MM.1S (cell line): ENCODE data around the gene MAP2K3.
"Not testable (repeated sequence)": the region's sequence is repeated elsewhere in the genome, so short reads cannot be mapped to it uniquely, and the experiment has no call there.

Experiments used
- DNase-seq: peaks from one replicate; pipeline ENCODE4 v3.0.0-alpha.2; 2015
- H2AFZ ChIP-seq: fragments of 300-600 bp; sonication (generic); 2 replicates; pipeline ENCODE4 v1.6.0; 2016; ENCODE audit warnings: antibody characterized with exemption, low read length
- H3F3A ChIP-seq: fragments of 300-600 bp; sonication (generic); 2 replicates; pipeline ENCODE4 v1.6.1; 2016; ENCODE audit warnings: mild to moderate bottlenecking, antibody characterized with exemption, low read length, moderate library complexity, mixed read lengths; ENCODE audit not compliant: insufficient read depth
- H3K27ac ChIP-seq: fragments of 300-600 bp; sonication (generic); 2 replicates; pipeline ENCODE4 v1.5.1; 2016; ENCODE audit warnings: mild to moderate bottlenecking, low read length
- H3K27me3 ChIP-seq: fragments of 300-600 bp; sonication (generic); replicated peaks from 2 replicates; pipeline ENCODE4 v1.6.0; 2016; ENCODE audit warnings: low read length; ENCODE audit not compliant: insufficient read depth
- H3K36me3 ChIP-seq: fragments of 300-600 bp; sonication (generic); replicated peaks from 2 replicates; pipeline ENCODE4 v1.6.1; 2016; ENCODE audit warnings: mild to moderate bottlenecking, low read length, mixed read lengths; ENCODE audit not compliant: insufficient read depth
- H3K4me1 ChIP-seq: fragments of 300-600 bp; sonication (generic); 2 replicates; pipeline ENCODE4 v1.6.1; 2016; ENCODE audit warnings: low read length, mixed read lengths
- H3K4me2 ChIP-seq: fragments of 300-600 bp; sonication (generic); 2 replicates; pipeline ENCODE4 v1.6.0; 2016; ENCODE audit warnings: low read depth, low read length
- H3K4me3 ChIP-seq: fragments of 300-600 bp; sonication (generic); 2 replicates; pipeline ENCODE4 v1.5.1; 2016; ENCODE audit warnings: low read length, mixed read lengths
- H3K79me2 ChIP-seq: fragments of 300-600 bp; sonication (generic); 2 replicates; pipeline ENCODE4 v1.6.1; 2016; ENCODE audit warnings: mixed run types, low read length, mixed read lengths
- H3K9ac ChIP-seq: fragments of 300-600 bp; sonication (generic); 2 replicates; pipeline ENCODE4 v1.6.1; 2016; ENCODE audit warnings: low read length, mixed read lengths
- H3K9me2 ChIP-seq: fragments of 300-600 bp; sonication (generic); replicated peaks from 2 replicates; pipeline ENCODE4 v1.6.1; 2016; ENCODE audit warnings: mild to moderate bottlenecking, low read length, mixed read lengths; ENCODE audit not compliant: insufficient read depth
- H3K9me3 ChIP-seq: fragments of 300-600 bp; sonication (generic); replicated peaks from 2 replicates; pipeline ENCODE4 v1.6.1; 2016; ENCODE audit warnings: mild to moderate bottlenecking, low read length, mixed read lengths; ENCODE audit not compliant: insufficient read depth
- H4K20me1 ChIP-seq: fragments of 300-600 bp; sonication (generic); 2 replicates; pipeline ENCODE4 v1.6.1; 2016; ENCODE audit warnings: mild to moderate bottlenecking, low read length, moderate library complexity, mixed read lengths; ENCODE audit not compliant: insufficient read depth
- CTCF ChIP-seq: fragments of 300-600 bp; sonication (generic); IDR thresholded peaks from 2 replicates; pipeline ENCODE4 v1.5.1; 2016; ENCODE audit warnings: antibody characterized with exemption, low read length, mixed read lengths
- EZH2 ChIP-seq: fragments of 300-600 bp; sonication (generic); optimal IDR thresholded peaks from 2 replicates; pipeline ENCODE3; 2017; ENCODE audit warnings: low read depth, mild to moderate bottlenecking, antibody characterized with exemption, low read length, mixed read lengths
- EZH2phosphoT487 ChIP-seq: fragments of 300-600 bp; sonication (generic); IDR thresholded peaks from 2 replicates; pipeline ENCODE4 v1.6.1; 2018; ENCODE audit warnings: antibody characterized with exemption, low read length

MAP2K3 gene

GRCh38 chr17:21341279-21341678 lies 56.8 kb downstream of the MAP2K3 start:
- not testable (repeated sequence) for DNase-seq, H3K4me3 ChIP-seq, H3K4me1 ChIP-seq, H3K9me3 ChIP-seq, H4K20me1 ChIP-seq, H3K4me2 ChIP-seq, H3K27me3 ChIP-seq, H3K9me2 ChIP-seq, H3K9ac ChIP-seq, H3K79me2 ChIP-seq, H3K27ac ChIP-seq, H2AFZ ChIP-seq, H3K36me3 ChIP-seq, H3F3A ChIP-seq

GRCh38 chr17:21341925-21342540 lies 57.5 kb downstream of the MAP2K3 start:
- not testable (repeated sequence) for H3K9me3 ChIP-seq, H3K27ac ChIP-seq, H3K36me3 ChIP-seq, H3K4me3 ChIP-seq, H3K79me2 ChIP-seq, H3K27me3 ChIP-seq, H2AFZ ChIP-seq, H3K4me1 ChIP-seq, H3K9me2 ChIP-seq, H4K20me1 ChIP-seq, H3F3A ChIP-seq, H3K9ac ChIP-seq, H3K4me2 ChIP-seq, DNase-seq

GRCh38 chr17:21343061-21343949 lies 58.8 kb downstream of the MAP2K3 start:
- not testable (repeated sequence) for H3K4me1 ChIP-seq, H2AFZ ChIP-seq, H3K79me2 ChIP-seq, H4K20me1 ChIP-seq, H3K4me2 ChIP-seq, H3K9me2 ChIP-seq, H3K9me3 ChIP-seq, H3K36me3 ChIP-seq, H3K4me3 ChIP-seq, H3K27me3 ChIP-seq, H3K9ac ChIP-seq, H3F3A ChIP-seq, H3K27ac ChIP-seq, DNase-seq

GRCh38 chr17:21344801-21345200 lies 60.3 kb downstream of the MAP2K3 start:
- H3K9me3 ChIP-seq, H3K4me1 ChIP-seq, H3K4me3 ChIP-seq, H3K79me2 ChIP-seq, H4K20me1 ChIP-seq, H3K9me2 ChIP-seq, H3F3A ChIP-seq, H3K4me2 ChIP-seq, H3K9ac ChIP-seq, H3K27ac ChIP-seq, DNase-seq, H2AFZ ChIP-seq, H3K27me3 ChIP-seq, H3K36me3 ChIP-seq: not testable (repeated sequence)

- H3K9me2 ChIP-seq: no peaks in the 10 kb centered on the region
- no peak overlapping the region for H3K27ac ChIP-seq
- H4K20me1 ChIP-seq: no peaks in the 10 kb centered on the region
- TF ChIP-seq CTCF (no peak), EZH2 (no peak), EZH2phosphoT487 (no peak)
- H3K36me3 ChIP-seq: no peaks in the 10 kb centered on the region
- H2AFZ ChIP-seq: no peak overlapping the region
- H3K4me1 ChIP-seq: no peaks in the 10 kb centered on the region
- H3K4me2 ChIP-seq: no peak overlapping the region
- H3K9me3 ChIP-seq: no peaks in the 10 kb centered on the region
- no peak overlapping the region for H3K9ac ChIP-seq
- DNase-seq: no peak
- no peaks in the 10 kb centered on the region for H3F3A ChIP-seq
- H3K27me3 ChIP-seq: no peaks in the 10 kb centered on the region
- H3K4me3 ChIP-seq: no peak overlapping the region
- H3K79me2 ChIP-seq: no peaks in the 10 kb centered on the region
Measured at GRCh38 chr17:21345236-21345635, 60.7 kb downstream of the MAP2K3 start.

GRCh38 chr17:21346107-21346506 lies 61.6 kb downstream of the MAP2K3 start:
- H3K27me3 ChIP-seq, H2AFZ ChIP-seq, H3K4me3 ChIP-seq, H3K27ac ChIP-seq, H3K9me2 ChIP-seq, H3K4me1 ChIP-seq, H3F3A ChIP-seq, H4K20me1 ChIP-seq, H3K9me3 ChIP-seq, H3K36me3 ChIP-seq, DNase-seq, H3K4me2 ChIP-seq, H3K9ac ChIP-seq, H3K79me2 ChIP-seq: not testable (repeated sequence)

GRCh38 chr17:21346651-21347250 lies 62.2 kb downstream of the MAP2K3 start:
- not testable (repeated sequence) for H2AFZ ChIP-seq, H3K9me2 ChIP-seq

More at GRCh38 chr17:21346651-21347250, 62.2 kb downstream of the MAP2K3 start:
- H3K9ac ChIP-seq, H4K20me1 ChIP-seq, H3K36me3 ChIP-seq, H3K27me3 ChIP-seq, H3K27ac ChIP-seq, DNase-seq, H3K4me3 ChIP-seq, H3K4me2 ChIP-seq, H3K79me2 ChIP-seq, H3K9me3 ChIP-seq, H3K4me1 ChIP-seq, H3F3A ChIP-seq: not testable (repeated sequence)
